ENCODE results near the gene SAMD13.

Gene SAMD13

DNA sequence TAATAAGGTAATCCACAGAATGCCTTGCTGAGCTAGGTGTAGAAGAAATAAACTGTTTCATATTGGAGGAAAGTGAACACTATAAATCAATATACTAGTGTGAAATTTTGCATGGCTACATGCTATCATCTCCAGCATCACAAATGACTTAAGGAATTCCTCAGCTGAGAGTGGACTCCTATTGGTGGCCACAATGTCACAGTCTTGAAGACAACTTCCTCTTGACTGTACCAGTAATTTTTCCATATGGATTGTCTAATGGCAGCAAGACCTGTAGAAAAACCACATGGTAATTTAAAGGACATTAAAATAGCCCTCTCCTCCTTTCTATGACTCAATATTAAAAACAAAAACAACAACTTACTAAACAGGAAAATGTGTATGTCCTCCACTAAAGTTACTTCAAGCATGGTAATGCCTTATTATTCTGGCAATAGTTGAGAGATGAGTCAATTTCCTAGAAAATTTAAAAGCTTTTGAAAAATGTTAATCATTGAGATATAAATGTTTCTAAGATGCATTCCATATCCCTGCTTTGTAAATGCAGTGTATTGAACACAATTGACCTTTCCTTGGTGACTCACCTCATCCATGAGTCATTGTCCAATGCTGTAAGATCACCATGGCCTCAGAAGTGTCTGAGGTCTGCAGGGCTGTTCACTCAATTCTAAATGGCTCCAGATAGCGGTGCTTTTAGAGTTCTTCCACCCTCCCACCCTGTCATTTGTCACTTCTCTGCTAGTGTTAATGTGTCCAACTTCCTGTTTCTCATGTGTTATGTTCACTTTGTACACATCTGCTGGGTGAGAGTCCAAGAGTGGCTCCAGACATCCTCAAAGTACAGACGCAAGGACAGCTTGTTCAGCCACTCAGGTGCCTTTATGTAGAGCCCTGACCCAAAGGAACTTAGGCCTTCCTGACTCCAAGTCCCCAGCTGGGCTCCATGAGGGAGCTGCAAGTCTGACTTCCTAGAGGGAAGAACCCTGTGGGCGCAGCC lies 64.0 kb downstream of the SAMD13 start:
- H3K4me1 ChIP-seq, result no peaks in the 10 kb centered on the region
- H3K9ac ChIP-seq, result no peak overlapping the region
- no peak overlapping the region for H3K27ac ChIP-seq
- no peaks in the 10 kb centered on the region for H3K36me3 ChIP-seq (ENCODE audit: control insufficient read depth, insufficient read depth, low read length)
- no peak overlapping the region for H3K4me3 ChIP-seq (ENCODE audit: low read depth, low read length)
- H2AFZ ChIP-seq, result no peak overlapping the region
- no peaks in the 10 kb centered on the region for H3K79me2 ChIP-seq
- no peak overlapping the region for H3K4me2 ChIP-seq (ENCODE audit: low read length)
- TF ChIP-seq, protein P1, sequence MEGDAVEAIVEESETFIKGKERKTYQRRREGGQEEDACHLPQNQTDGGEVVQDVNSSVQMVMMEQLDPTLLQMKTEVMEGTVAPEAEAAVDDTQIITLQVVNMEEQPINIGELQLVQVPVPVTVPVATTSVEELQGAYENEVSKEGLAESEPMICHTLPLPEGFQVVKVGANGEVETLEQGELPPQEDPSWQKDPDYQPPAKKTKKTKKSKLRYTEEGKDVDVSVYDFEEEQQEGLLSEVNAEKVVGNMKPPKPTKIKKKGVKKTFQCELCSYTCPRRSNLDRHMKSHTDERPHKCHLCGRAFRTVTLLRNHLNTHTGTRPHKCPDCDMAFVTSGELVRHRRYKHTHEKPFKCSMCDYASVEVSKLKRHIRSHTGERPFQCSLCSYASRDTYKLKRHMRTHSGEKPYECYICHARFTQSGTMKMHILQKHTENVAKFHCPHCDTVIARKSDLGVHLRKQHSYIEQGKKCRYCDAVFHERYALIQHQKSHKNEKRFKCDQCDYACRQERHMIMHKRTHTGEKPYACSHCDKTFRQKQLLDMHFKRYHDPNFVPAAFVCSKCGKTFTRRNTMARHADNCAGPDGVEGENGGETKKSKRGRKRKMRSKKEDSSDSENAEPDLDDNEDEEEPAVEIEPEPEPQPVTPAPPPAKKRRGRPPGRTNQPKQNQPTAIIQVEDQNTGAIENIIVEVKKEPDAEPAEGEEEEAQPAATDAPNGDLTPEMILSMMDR (IDR thresholded peaks at IDR 0.05), result no peak
- H3K27me3 ChIP-seq (ENCODE audit: control insufficient read depth, insufficient read depth, low read length), result no peaks in the 10 kb centered on the region
- no peaks in the 10 kb centered on the region for H3K9me3 ChIP-seq (ENCODE audit: control insufficient read depth, low read length)

DNA sequence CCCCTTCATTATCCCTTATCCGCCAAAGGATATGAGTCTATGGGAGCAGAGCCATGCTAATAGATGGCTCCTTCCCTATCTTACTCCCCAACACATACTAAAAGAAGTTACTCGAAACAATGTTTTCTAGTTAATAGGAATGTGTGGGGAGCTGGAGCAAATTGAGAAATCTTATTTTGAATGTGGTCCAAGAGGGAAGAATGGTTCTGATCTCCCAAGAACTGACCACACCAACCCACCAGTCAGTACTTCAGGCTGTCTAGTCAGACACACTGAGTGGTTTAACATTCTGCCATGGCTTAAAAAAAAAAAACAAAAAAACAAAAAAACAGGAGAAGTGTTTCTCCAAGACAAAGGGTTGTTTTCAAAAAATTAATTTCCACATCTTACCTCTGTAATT lies 65.3 kb downstream of the SAMD13 start:
- no peak overlapping the region for H3K27ac ChIP-seq
- no peak overlapping the region for H2AFZ ChIP-seq
- no peak overlapping the region for H3K4me2 ChIP-seq (ENCODE audit: low read length)
- H3K79me2 ChIP-seq, result no peaks in the 10 kb centered on the region
- H3K27me3 ChIP-seq (ENCODE audit: control insufficient read depth, insufficient read depth, low read length), result no peaks in the 10 kb centered on the region
- no peak overlapping the region for H3K9ac ChIP-seq
- no peak overlapping the region for H3K4me3 ChIP-seq (ENCODE audit: low read depth, low read length)
- no peaks in the 10 kb centered on the region for H3K9me3 ChIP-seq (ENCODE audit: control insufficient read depth, low read length)
- H3K4me1 ChIP-seq, result no peaks in the 10 kb centered on the region
- TF ChIP-seq, protein P1 (IDR thresholded peaks at IDR 0.05), result no peak
- H3K36me3 ChIP-seq (ENCODE audit: control insufficient read depth, insufficient read depth, low read length), result no peaks in the 10 kb centered on the region

DNA sequence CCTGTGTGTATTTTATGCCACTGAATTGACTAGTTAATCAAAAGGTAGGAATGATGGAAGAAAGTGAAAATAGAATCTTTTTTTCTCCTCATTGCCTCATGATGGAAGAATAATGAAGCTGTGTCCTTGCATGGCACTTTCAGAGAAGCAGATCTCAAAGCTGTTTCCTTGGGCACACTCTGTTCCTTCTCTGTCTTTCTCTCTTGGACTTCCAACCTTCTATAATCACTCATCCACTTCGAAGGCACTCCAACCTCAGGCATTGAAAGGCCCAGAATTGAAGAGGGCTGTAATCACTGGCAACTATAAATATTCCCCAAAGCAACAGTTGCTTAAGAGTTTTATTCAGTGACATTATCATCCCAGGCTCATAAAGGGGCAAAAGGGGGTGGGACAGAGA lies 65.7 kb downstream of the SAMD13 start:
- H3K27me3 ChIP-seq (ENCODE audit: control insufficient read depth, insufficient read depth, low read length), result no peaks in the 10 kb centered on the region
- no peak overlapping the region for H3K4me2 ChIP-seq (ENCODE audit: low read length)
- no peak overlapping the region for H3K9ac ChIP-seq
- no peak overlapping the region for H3K4me3 ChIP-seq (ENCODE audit: low read depth, low read length)
- no peak overlapping the region for H2AFZ ChIP-seq
- no peaks in the 10 kb centered on the region for H3K9me3 ChIP-seq (ENCODE audit: control insufficient read depth, low read length)
- no peaks in the 10 kb centered on the region for H3K79me2 ChIP-seq
- TF ChIP-seq, protein P1 (IDR thresholded peaks at IDR 0.05), result no peak
- no peak overlapping the region for H3K27ac ChIP-seq
- H3K4me1 ChIP-seq, result no peaks in the 10 kb centered on the region
- H3K36me3 ChIP-seq (ENCODE audit: control insufficient read depth, insufficient read depth, low read length), result no peaks in the 10 kb centered on the region

DNA sequence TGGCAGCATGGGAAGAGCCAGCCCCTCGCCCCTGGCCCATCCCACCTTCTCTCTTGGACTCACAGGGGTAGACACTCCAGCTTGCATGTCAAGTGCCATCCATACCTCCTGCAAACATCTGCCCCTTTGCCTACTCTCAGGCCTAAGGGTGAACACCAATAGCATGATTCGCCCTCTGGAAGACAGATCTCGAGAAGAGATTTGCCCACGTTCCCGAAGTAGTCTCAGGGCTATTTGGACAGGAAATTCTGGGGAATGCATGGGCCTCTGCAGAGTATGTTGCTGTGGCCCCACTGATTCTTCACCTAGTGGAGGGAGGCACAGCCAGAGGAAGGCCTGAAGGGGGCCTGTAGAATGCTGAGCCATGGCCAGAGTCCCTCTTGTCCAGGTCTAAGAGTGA lies 66.9 kb downstream of the SAMD13 start:
- Histone ChIP-seq H2AFZ (no peak overlapping the region), H3K27me3 (ENCODE audit: control insufficient read depth, insufficient read depth, low read length) (no peaks in the 10 kb centered on the region), H3K4me3 (ENCODE audit: low read depth, low read length) (no peak overlapping the region), H3K9ac (no peak overlapping the region), H3K36me3 (ENCODE audit: control insufficient read depth, insufficient read depth, low read length) (no peaks in the 10 kb centered on the region), H3K27ac (no peak overlapping the region), H3K4me2 (ENCODE audit: low read length) (no peak overlapping the region), H3K9me3 (ENCODE audit: control insufficient read depth, low read length) (no peaks in the 10 kb centered on the region), H3K79me2 (no peaks in the 10 kb centered on the region), H3K4me1 (no peaks in the 10 kb centered on the region)
- TF ChIP-seq, protein P1 (IDR thresholded peaks at IDR 0.05), result no peak

Data from parathyroid adenoma (tissue), 2 donors.